GM12878 (cell line): ENCODE results near the gene CALB2. TPM values are rescaled to one million over a fixed set of nuclear protein-coding genes. Genes with fewer than 3 reads are reported as not detected.

Experiments
- ATAC-seq: fragments of 200-7000 bp; cut with Tn5 transposase; 3 replicates; pipeline ENCODE4 v1.9.1; 2020; ENCODE audit warnings: mild to moderate bottlenecking, moderate library complexity
- BruUV-seq: library from RNA; stranded (reverse); fragments of 400-500 nt; replicated peaks from 2 replicates; lab custom pipeline; 2021; lab: Mats Ljungman, UMichigan
- CTCF ChIA-PET: fragments of 300-600 bp; sonication (Branson Sonifier 250); formaldehyde crosslinking; extraction: SDS; loops from one replicate; lab custom pipeline; 2021; ENCODE audit warnings: inconsistent platforms; lab: Yijun Ruan, JAX
- POLR2A ChIA-PET: fragments of 350-600 bp; formaldehyde crosslinking; extraction: SDS; loops from one replicate; lab custom pipeline; 2021; ENCODE audit warnings: inconsistent platforms; lab: Charles Lee
- RAD21 ChIA-PET: fragments of 300-600 bp; sonication (Branson Sonifier 250); formaldehyde crosslinking; loops from one replicate; lab custom pipeline; 2023; ENCODE audit warnings: antibody characterized with exemption; ENCODE audit not compliant: unreplicated experiment; lab: Charles Lee
- SMC1A ChIA-PET: fragments of 300-600 bp; sonication (Branson Sonifier 250); formaldehyde crosslinking; loops from one replicate; lab custom pipeline; 2023; ENCODE audit not compliant: unreplicated experiment, uncharacterized antibody; lab: Charles Lee
- DNase-seq: peaks from one replicate; pipeline ENCODE4 v3.0.0-alpha.2; 2011; ENCODE audit warnings: low read depth, low spot score
- FAIRE-seq: peaks from 3 replicates; lab custom pipeline; 2011; peaks lifted over from hg19 to GRCh38; lab: Jason Lieb, UNC
- H2AFZ ChIP-seq: 2 replicates; pipeline ENCODE4 v1.6.0; 2011; ENCODE audit warnings: low read depth, low read length, control low read depth; ENCODE audit not compliant: control insufficient read depth
- H3K27ac ChIP-seq: 2 replicates; pipeline ENCODE4 v1.5.1; 2011; ENCODE audit warnings: control low read depth; ENCODE audit not compliant: control insufficient read depth, insufficient read depth
- H3K27me3 ChIP-seq, 2 experiments: replicated peaks in 1 of 2; 2 replicates each; pipeline versions ENCODE4 v1.6.0 to v1.6.1; 2011; ENCODE audit warnings: low read length in 1 of 2; ENCODE audit not compliant: control insufficient read depth in 2 of 2, insufficient read depth in 2 of 2
- H3K36me3 ChIP-seq, 2 experiments: 2 replicates each; pipeline ENCODE4 v1.5.1; 2011; ENCODE audit warnings: low read length in 1 of 2; ENCODE audit not compliant: control insufficient read depth in 2 of 2, insufficient read depth in 2 of 2
- H3K4me1 ChIP-seq: 2 replicates; pipeline ENCODE4 v1.6.1; 2011; ENCODE audit warnings: mild to moderate bottlenecking, low read length, moderate library complexity, mixed read lengths; ENCODE audit not compliant: control insufficient read depth, insufficient read depth
- H3K4me2 ChIP-seq: 2 replicates; pipeline ENCODE4 v1.6.0; 2011; ENCODE audit warnings: control low read depth; ENCODE audit not compliant: control insufficient read depth, insufficient read depth
- H3K4me3 ChIP-seq: fragments of 200-600 bp; sonication (generic); 2 replicates; pipeline ENCODE4 v1.5.1; 2016
- H3K79me2 ChIP-seq: 2 replicates; pipeline ENCODE4 v1.6.0; 2011; ENCODE audit warnings: low read length; ENCODE audit not compliant: control insufficient read depth, insufficient read depth
- H3K9ac ChIP-seq: 2 replicates; pipeline ENCODE4 v1.8.0; 2011; ENCODE audit warnings: low read length, control low read depth, mixed read lengths; ENCODE audit not compliant: control insufficient read depth, insufficient read depth
- H3K9me3 ChIP-seq: replicated peaks from 3 replicates; pipeline ENCODE4 v1.5.1; 2011; ENCODE audit warnings: mild to moderate bottlenecking, low read length; ENCODE audit not compliant: control insufficient read depth, insufficient read depth
- H4K20me1 ChIP-seq: 2 replicates; pipeline ENCODE4 v1.6.0; 2011; ENCODE audit not compliant: control insufficient read depth, insufficient read depth
- ATF7 ChIP-seq: fragments of 450-650 bp; IDR thresholded peaks from 2 replicates; pipeline ENCODE4 v1.6.1; 2016; ENCODE audit warnings: low read depth, mild to moderate bottlenecking
- FOXK2 ChIP-seq: fragments of 450-650 bp; IDR thresholded peaks from 2 replicates; pipeline ENCODE4 v1.6.1; 2017; ENCODE audit warnings: mild to moderate bottlenecking, moderate library complexity
- GABPA ChIP-seq: IDR thresholded peaks from 2 replicates; pipeline ENCODE4 v1.6.1; 2014; ENCODE audit warnings: antibody characterized with exemption, low read depth, mild to moderate bottlenecking, inconsistent platforms
- GATAD2B ChIP-seq: fragments of 450-650 bp; conservative IDR thresholded peaks from 2 replicates; pipeline ENCODE4 v1.6.1; 2017; ENCODE audit warnings: low read depth, mild to moderate bottlenecking, moderate library complexity
- HCFC1 ChIP-seq: fragments of 150-350 bp; IDR thresholded peaks from 2 replicates; pipeline ENCODE4 v1.6.1; 2014; ENCODE audit warnings: low read length
- HDAC2 ChIP-seq: fragments of 200-600 bp; sonication (generic); IDR thresholded peaks from 2 replicates; pipeline ENCODE4 v1.6.1; 2017
- HSF1 ChIP-seq: fragments of 150-350 bp; IDR thresholded peaks from 2 replicates; pipeline ENCODE4 v1.6.1; 2014; ENCODE audit warnings: mild to moderate bottlenecking, low read depth, low read length
- IRF3 ChIP-seq: fragments of 450-650 bp; IDR thresholded peaks from 2 replicates; pipeline ENCODE4 v1.6.1; 2014; ENCODE audit warnings: mild to moderate bottlenecking
- KAT2A ChIP-seq: conservative IDR thresholded peaks from 2 replicates; pipeline ENCODE4 v1.6.1; 2011; ENCODE audit warnings: low read depth, low read length; ENCODE audit not compliant: control insufficient read depth
- MAX ChIP-seq: IDR thresholded peaks from 2 replicates; pipeline ENCODE4 v1.6.1; 2012; ENCODE audit warnings: low read depth, low read length, improper control_type of control experiment
- MYC ChIP-seq: IDR thresholded peaks from 2 replicates; pipeline ENCODE4 v1.6.1; 2011; ENCODE audit warnings: mild to moderate bottlenecking, low read length, moderate library complexity, inconsistent platforms; ENCODE audit not compliant: insufficient read depth, insufficient replicate concordance, insufficient read length, severe bottlenecking
- PRDM15 ChIP-seq: fragments of 450-650 bp; formaldehyde crosslinking; IDR thresholded peaks from 2 replicates; pipeline ENCODE4 v1.4.0; 2020; ENCODE audit warnings: mild to moderate bottlenecking, moderate library complexity
- RAD21 ChIP-seq: IDR thresholded peaks from 2 replicates; pipeline ENCODE4 v1.6.1; 2011; ENCODE audit warnings: mild to moderate bottlenecking, low read depth, low read length, moderate library complexity; ENCODE audit not compliant: insufficient read depth
- SIX5 ChIP-seq: IDR thresholded peaks from 2 replicates; pipeline ENCODE4 v1.6.1; 2011; ENCODE audit warnings: mild to moderate bottlenecking, low read depth, low read length, moderate library complexity; ENCODE audit not compliant: severe bottlenecking
- TAF1 ChIP-seq: IDR thresholded peaks from 2 replicates; pipeline ENCODE4 v1.6.1; 2011; ENCODE audit warnings: mild to moderate bottlenecking, low read depth, low read length, borderline replicate concordance
- USF2 ChIP-seq: IDR thresholded peaks from 2 replicates; pipeline ENCODE4 v1.6.1; 2011; ENCODE audit warnings: low read depth, low read length, improper control_type of control experiment, borderline replicate concordance
- ZNF622 ChIP-seq: fragments of 450-650 bp; IDR thresholded peaks from 2 replicates; pipeline ENCODE4 v1.6.1; 2017; ENCODE audit warnings: mild to moderate bottlenecking, inconsistent platforms
- ZZZ3 ChIP-seq: IDR thresholded peaks from 2 replicates; pipeline ENCODE4 v1.6.1; 2011; ENCODE audit warnings: low read depth; ENCODE audit not compliant: control insufficient read depth, insufficient read length
- WGBS: methylation state at CpG from one replicate; pipeline ENCODE4 v1.1.6; 2016; ENCODE audit warnings: low lambda C conversion rate; ENCODE audit not compliant: insufficient replicate concordance, insufficient coverage; ENCODE audit errors: missing lambda C conversion rate; 5-methylcytosine and 5-hydroxymethylcytosine counted together
- in situ Hi-C: fragments of 300-500 bp; cut with MboI; formaldehyde crosslinking; loops from 9 replicates; pipeline ENCODE4 v1.14.3; 2018; ENCODE audit warnings: mixed read lengths
- intact Hi-C: fragments of 100-400 bp; cut with micrococcal nuclease; formaldehyde crosslinking; loops from one replicate; pipeline ENCODE4 v1.14.2; 2022; ENCODE audit not compliant: unreplicated experiment
- polyA plus RNA-seq, 11 experiments: library from polyadenylated mRNA; depleted of rRNA in 4 of 11; unstranded in 6 of 11; stranded (reverse) in 5 of 11; fragments of >200 nt; fragmentation: Nextera tagmentation in 4 of 11; fragmentation: Illumina TruSeq in 1 of 11; extraction: Ambion mirVana in 4 of 11; extraction: Trizol in 1 of 11; gene quantifications; 1 replicate in 1 of 11; 2 replicates in 10 of 11; pipeline versions ENCODE4 v1.2.1 to v1.2.3, GENCODE V29; 2011 to 2016; ENCODE audit warnings: inconsistent platforms in 2 of 11, missing spikeins in 2 of 11, low read depth in 1 of 11
- total RNA-seq, 4 experiments: library from RNA; depleted of rRNA in 3 of 4; stranded (reverse); fragments of >200 nt in 3 of 4; fragmentation: Illumina TruSeq in 1 of 4; extraction: Trizol in 1 of 4; gene quantifications; 2 replicates each; pipeline versions ENCODE4 v1.2.1 to v1.2.3, GENCODE V29; 2013 to 2021

Gene CALB2
- total and polyA plus RNA-seq, 10 of the 15 experiments (the other 5 are each of a cell fraction or from before 2014, with no cell fraction given), result not detected

- Histone ChIP-seq H3K27ac (no peak overlapping the region), H3K4me2 (no peak overlapping the region), H3K4me3 (no peak overlapping the region), H3K36me3 (no peaks in the 10 kb centered on the region), H2AFZ (no peak overlapping the region), H4K20me1 (no peaks in the 10 kb centered on the region), H3K9me3 (no peaks in the 10 kb centered on the region), H3K4me1 (no peaks in the 10 kb centered on the region), H3K27me3 (peaks cover 0 to 2% of the 10 kb centered on the region in 2 experiments; a peak in 2 of 4 replicates), H3K9ac (no peak overlapping the region), H3K79me2 (no peaks in the 10 kb centered on the region)
- ChIA-PET CTCF (no interaction called here), RAD21 (no interaction called here), POLR2A (interaction anchor here (0.6 kb wide), 1 partner anchor 566 kb away, joined by 3 read pairs; no protein-coding TSS in a partner anchor), SMC1A (no interaction called here)
- DNase-seq (no peak), ATAC-seq (no peak), FAIRE-seq (no peak)
- TF ChIP-seq ZZZ3 (no peak), SIX5 (no peak), MAX (no peak), KAT2A (no peak), ATF7 (no peak), ZNF622 (no peak), USF2 (no peak), HDAC2 (no peak), MYC (no peak), RAD21 (no peak), GABPA (no peak), FOXK2 (no peak), HCFC1 (no peak), TAF1 (no peak), HSF1 (no peak), IRF3 (no peak), PRDM15 (no peak), GATAD2B (no peak)
- intact Hi-C loops, result no loop called here
- in situ Hi-C loops, result no loop called here
- no TSS peak for BruUV-seq
- 9% methylated on average over 6 of the region's 6 CpGs for WGBS
Observed at GRCh38 chr16:71340406-71340805, 18.1 kb upstream of the CALB2 start.
